Thyroid gland (tissue), 4 donors: ENCODE measurements around the gene PLXND1. TPM values are rescaled to one million over a fixed set of nuclear protein-coding genes. Genes with fewer than 3 reads are reported as not detected.

ENCODE experiments used
- DNase-seq, 2 donors: peaks; one replicate each; pipeline ENCODE4 v3.0.0-alpha.2; 2019
- H3K27ac ChIP-seq, 3 donors: fragments of 200-600 bp; sonication (generic); 1 replicate in 2 of 3; 2 replicates in 1 of 3; pipeline ENCODE4 v1.5.1; 2016 to 2019; ENCODE audit warnings: mild to moderate bottlenecking in 1 of 3, moderate library complexity in 1 of 3
- H3K27me3 ChIP-seq: fragments of 200-600 bp; sonication (generic); one replicate; pipeline ENCODE4 v1.5.1; 2019
- H3K36me3 ChIP-seq, 2 donors: fragments of 200-600 bp; sonication (generic); one replicate each; pipeline ENCODE4 v1.5.1; 2016 to 2019
- H3K4me1 ChIP-seq, 2 donors: fragments of 200-600 bp; sonication (generic); one replicate each; pipeline ENCODE4 v1.5.1; 2017 to 2019
- H3K4me3 ChIP-seq, 3 donors: fragments of 200-600 bp; sonication (generic); replicated peaks in 1 of 3; 1 replicate in 2 of 3; 2 replicates in 1 of 3; pipeline ENCODE4 v1.5.1; 2016; ENCODE audit warnings: mild to moderate bottlenecking in 1 of 3
- H3K9me3 ChIP-seq: fragments of 200-600 bp; sonication (generic); one replicate; pipeline ENCODE4 v1.5.1; 2017
- POLR2A ChIP-seq, 2 donors: fragments of 450-650 bp; IDR thresholded peaks; one replicate each; pipeline ENCODE4 v1.6.1; 2017; ENCODE audit warnings: antibody characterized with exemption in 2 of 2, mild to moderate bottlenecking in 2 of 2, moderate library complexity in 1 of 2
- WGBS, 2 donors: methylation state at CpG; one replicate each; pipeline ENCODE4 v1.1.5; 2017; 5-methylcytosine and 5-hydroxymethylcytosine counted together
- intact Hi-C: fragments of 100-400 bp; cut with DNase I; formaldehyde crosslinking; loops from one replicate; pipeline ENCODE4 v1.15.1; 2023
- total RNA-seq, 4 donors: library from RNA; depleted of rRNA; stranded (reverse); fragments of >200 nt; gene quantifications; one replicate each; pipeline ENCODE4 v1.2.3, GENCODE V29; 2016
- TF ChIP-seq, protein P1 (sequence below), 6 experiments: fragments of 200-600 bp in 3 of 6; fragments of 450-650 bp in 3 of 6; sonication (generic) in 3 of 6; IDR thresholded peaks; one replicate each; pipeline ENCODE4 v1.5.1; 2016 to 2019; ENCODE audit warnings: antibody characterized with exemption in 6 of 6, mild to moderate bottlenecking in 2 of 6, inconsistent platforms in 1 of 6, moderate library complexity in 1 of 6

The PLXND1 gene
- total RNA-seq, 4 donors from 2014 or later: 50.7 to 69.8 (median 60.8) TPM

DNA sequence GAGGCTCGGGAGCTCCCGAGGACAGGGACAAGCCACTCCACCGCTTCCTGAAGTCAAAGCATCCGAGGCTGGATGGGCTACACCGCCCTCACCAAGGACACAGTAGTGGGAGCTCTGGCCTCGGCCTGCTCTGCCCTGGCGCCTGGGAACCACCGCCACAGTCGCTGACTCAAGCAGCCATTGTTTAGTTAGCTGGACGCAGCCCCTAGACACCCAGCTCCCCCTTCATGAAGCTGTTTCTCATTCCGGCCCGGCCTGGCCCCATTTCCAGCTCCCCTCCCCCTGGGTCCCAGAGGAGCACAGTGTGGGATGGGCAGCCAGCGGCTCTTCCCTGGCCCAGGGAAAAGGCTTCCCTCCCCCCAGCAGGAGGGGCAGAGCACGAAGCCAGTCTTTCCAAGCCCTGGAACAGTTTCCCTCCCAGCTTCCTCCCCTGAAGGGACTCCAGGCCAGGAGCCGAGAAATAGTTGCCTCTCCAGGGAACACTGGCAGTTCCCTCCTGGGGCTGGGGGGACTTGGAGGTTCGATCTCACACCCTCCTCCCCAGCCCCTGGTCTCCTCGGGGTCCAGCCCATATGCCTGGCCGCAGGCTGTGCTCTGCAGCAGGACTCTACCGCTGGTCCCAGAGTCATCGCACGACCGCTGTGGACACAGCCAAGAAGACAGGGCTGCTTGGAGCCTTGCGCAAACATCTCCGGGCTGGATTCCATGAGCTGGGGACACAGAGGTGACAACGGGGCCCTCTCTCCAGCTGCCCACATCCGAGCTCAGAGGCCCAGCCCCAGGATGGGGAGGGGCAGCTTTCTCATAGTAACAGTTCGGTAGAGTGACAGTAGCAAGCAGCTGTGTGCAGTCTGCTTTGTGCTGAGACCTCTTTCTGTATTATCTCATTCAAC is 10.0 kb downstream of the PLXND1 start:
- intact Hi-C loops: no loop called here
- peak overlapping the region; percentile 75 to 92 (median 82) for H3K27ac ChIP-seq
- H3K9me3 ChIP-seq: no peaks in the 10 kb centered on the region
- WGBS, 2 donors: 24 to 36% methylated on average over 8 to 22 of the region's 27 CpGs
- H3K27me3 ChIP-seq: no peaks in the 10 kb centered on the region
- DNase-seq: peak; percentile 56 to 64
- TF ChIP-seq POLR2A (IDR thresholded peaks at IDR 0.05): no peak
- TF ChIP-seq, protein P1, sequence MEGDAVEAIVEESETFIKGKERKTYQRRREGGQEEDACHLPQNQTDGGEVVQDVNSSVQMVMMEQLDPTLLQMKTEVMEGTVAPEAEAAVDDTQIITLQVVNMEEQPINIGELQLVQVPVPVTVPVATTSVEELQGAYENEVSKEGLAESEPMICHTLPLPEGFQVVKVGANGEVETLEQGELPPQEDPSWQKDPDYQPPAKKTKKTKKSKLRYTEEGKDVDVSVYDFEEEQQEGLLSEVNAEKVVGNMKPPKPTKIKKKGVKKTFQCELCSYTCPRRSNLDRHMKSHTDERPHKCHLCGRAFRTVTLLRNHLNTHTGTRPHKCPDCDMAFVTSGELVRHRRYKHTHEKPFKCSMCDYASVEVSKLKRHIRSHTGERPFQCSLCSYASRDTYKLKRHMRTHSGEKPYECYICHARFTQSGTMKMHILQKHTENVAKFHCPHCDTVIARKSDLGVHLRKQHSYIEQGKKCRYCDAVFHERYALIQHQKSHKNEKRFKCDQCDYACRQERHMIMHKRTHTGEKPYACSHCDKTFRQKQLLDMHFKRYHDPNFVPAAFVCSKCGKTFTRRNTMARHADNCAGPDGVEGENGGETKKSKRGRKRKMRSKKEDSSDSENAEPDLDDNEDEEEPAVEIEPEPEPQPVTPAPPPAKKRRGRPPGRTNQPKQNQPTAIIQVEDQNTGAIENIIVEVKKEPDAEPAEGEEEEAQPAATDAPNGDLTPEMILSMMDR (IDR thresholded peaks at IDR 0.05): no peak
- H3K36me3 ChIP-seq: no peaks in the 10 kb centered on the region
- no peak overlapping the region for H3K4me3 ChIP-seq
- H3K4me1 ChIP-seq: peaks cover 39 to 91% of the 10 kb centered on the region in 2 donors

DNA sequence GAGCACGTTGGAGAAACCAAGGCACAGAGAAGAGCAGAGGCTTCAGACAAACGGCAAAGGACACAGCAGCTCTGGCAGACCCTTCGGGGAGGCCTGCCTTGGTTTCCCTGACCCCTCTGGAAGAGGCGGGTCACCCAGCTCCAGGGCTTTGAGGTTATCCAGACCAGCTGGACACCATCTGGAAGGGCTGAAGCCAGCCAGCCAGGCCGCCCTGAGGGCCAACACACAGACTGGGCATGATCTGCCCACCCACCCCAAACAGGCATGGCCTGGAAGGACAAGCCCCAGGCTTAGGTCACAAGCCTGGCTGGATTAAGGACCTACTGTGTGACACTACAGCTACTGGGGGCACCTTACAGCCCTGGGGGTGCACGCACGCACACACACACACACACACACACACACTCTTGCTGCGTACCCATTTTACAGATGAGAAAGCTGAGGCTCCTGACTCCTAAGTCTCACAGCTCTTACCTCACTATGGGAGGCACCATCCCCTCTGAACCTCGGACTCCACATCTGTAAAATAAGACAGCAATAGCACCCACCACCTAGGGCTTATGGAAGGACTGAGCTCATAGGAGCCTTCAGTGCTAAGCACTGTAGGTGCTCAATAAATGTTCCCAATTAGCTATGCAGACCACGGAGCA is 10.8 kb downstream of the PLXND1 start:
- Histone ChIP-seq H3K9me3 (no peaks in the 10 kb centered on the region), H3K4me3 (no peak overlapping the region), H3K27me3 (no peaks in the 10 kb centered on the region), H3K4me1 (peaks cover 42 to 97% of the 10 kb centered on the region in 2 donors), H3K27ac (peak overlapping the region; percentile 75 to 92 (median 82)), H3K36me3 (no peaks in the 10 kb centered on the region)
- TF ChIP-seq, protein P1 (IDR thresholded peaks at IDR 0.05): no peak
- no peak for TF ChIP-seq POLR2A (IDR thresholded peaks at IDR 0.05)
- no peak for DNase-seq
- WGBS, 2 donors: 49 to 63% methylated on average over 5 to 6 of the region's 10 CpGs
- intact Hi-C loops: no loop called here

DNA sequence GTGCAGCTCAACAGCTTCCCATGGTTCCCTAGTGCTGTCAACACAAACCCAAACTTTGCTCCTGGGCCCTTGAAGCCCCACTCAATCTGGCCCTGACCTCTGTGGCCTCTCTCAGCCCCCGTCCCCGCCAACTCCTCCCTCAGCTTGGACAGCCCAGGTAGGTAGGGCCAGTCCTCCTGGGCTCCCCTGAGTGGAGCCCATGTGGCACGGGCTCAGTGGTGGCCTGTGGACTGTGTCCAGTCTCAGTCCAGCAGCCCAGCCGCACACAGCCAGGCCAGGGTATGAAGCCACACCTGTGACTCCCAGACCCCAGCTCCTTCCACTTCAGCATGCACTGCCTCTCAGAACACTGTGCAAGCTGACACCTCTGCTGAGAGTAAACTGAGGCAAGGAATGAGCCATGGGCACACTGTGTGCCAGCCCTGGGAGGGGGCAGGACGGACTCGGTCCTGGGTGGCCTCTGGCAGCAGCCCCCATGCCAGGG is 11.5 kb downstream of the PLXND1 start:
- Histone ChIP-seq H3K27ac (peak overlapping the region; percentile 75 to 92 (median 82)), H3K4me3 (no peak overlapping the region), H3K36me3 (no peaks in the 10 kb centered on the region), H3K4me1 (peaks cover 44 to 97% of the 10 kb centered on the region in 2 donors), H3K27me3 (no peaks in the 10 kb centered on the region), H3K9me3 (no peaks in the 10 kb centered on the region)
- intact Hi-C loops: no loop called here
- no peak for DNase-seq
- TF ChIP-seq, protein P1 (IDR thresholded peaks at IDR 0.05): no peak
- TF ChIP-seq POLR2A (IDR thresholded peaks at IDR 0.05): no peak
- 75 to 84% methylated on average over 6 of the region's 6 CpGs for WGBS, 2 donors

DNA sequence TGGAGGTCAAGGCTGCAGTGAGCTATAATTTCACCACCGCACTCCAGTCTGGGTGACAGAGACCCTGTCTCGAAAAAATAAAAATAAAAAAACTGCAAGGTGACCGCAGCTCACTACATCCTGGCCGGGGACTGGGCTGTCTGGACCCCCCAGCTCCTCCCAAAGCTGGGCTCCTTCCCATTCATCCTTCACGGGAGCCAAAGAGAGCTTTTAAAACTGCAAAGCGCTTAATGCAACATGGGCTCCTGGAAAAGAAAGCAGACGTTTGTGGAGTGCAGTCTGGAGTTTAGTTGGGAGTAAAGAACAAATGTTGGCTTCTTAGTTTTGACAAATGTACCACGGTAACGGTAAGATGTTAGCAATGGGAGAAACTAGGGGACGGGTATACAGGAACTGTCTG is 12.1 kb downstream of the PLXND1 start:
- H3K27me3 ChIP-seq: no peaks in the 10 kb centered on the region
- no peak for DNase-seq
- H3K4me3 ChIP-seq: no peak overlapping the region
- no peaks in the 10 kb centered on the region for H3K36me3 ChIP-seq
- peaks cover 44 to 97% of the 10 kb centered on the region in 2 donors for H3K4me1 ChIP-seq
- intact Hi-C loops: no loop called here
- H3K9me3 ChIP-seq: no peaks in the 10 kb centered on the region
- no peak for TF ChIP-seq POLR2A (IDR thresholded peaks at IDR 0.05)
- TF ChIP-seq, protein P1 (IDR thresholded peaks at IDR 0.05): no peak
- WGBS, 2 donors: 72 to 77% methylated on average over 10 of the region's 10 CpGs
- peak overlapping the region; percentile 82 to 92 (median 85) for H3K27ac ChIP-seq
